Kasumi-1 (cell line): ENCODE measurements around the gene DNM2.
"Not testable (repeated sequence)": the region's sequence is repeated elsewhere in the genome, so short reads cannot be mapped to it uniquely, and the experiment has no call there.

Experiments
- DNase-seq, 2 experiments: peaks; one replicate each; lab custom pipeline; 2025; lab: John Stamatoyannopoulos, UW

DNM2 gene

DNA sequence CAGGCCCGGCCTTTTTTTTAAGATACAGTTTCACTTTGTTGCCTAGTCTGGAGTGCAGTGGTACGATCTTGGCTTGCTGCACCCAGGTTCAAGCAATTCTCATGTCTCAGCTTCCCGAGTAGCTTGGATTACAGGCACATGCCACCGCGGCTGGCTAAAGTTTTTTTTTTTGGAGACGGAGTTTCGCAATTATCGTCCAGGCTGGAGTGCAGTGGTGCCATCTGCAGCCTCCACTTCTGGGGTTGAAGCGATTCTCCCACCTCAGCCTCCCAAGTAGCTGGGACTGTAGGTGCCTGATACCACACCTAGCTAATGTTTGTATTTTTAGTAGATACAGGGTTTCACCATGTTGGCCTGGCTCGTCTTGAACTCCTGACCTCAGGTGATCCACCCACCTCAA is 148.6 kb downstream of the DNM2 start:
- no peak for DNase-seq

DNA sequence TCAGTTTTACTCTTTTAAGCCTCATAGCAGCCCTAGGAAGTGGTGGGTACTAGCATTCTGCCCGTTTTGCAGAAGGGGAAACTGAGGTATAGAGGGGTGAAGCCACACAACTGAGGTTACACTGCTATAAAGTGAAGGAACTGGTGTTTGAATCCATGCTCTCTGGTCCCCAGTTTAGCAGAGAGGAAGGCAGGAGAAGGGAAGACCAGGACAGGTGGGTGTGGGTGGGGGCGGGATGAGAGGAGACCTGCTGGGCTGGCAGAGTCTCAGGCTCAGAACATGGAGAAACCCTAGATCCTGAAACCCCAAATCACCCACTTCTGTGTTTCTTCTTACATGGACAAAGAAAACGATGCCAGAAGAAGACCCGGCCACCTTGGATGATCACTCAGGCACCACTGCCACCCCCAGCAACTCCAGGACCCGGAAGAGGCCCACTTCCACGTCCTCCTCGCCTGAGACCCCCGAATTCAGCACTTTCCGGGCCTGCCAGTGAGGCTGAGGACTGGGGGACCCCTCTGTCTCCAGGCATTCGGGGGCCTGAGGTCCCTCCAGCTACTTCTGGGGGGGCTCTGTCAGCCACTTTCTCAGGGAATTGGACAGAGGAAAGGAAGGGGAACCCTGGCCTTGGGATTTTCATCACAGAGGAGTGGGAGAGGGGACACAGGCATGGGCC is 151.1 kb downstream of the DNM2 start:
- no peak for DNase-seq

- not testable (repeated sequence) for DNase-seq
These were observed 152.0 kb downstream of the DNM2 start for GRCh38 chr19:10869872-10870311.

GRCh38 chr19:10870501-10870954 is 152.6 kb downstream of the DNM2 start:
- DNase-seq: no peak

DNA sequence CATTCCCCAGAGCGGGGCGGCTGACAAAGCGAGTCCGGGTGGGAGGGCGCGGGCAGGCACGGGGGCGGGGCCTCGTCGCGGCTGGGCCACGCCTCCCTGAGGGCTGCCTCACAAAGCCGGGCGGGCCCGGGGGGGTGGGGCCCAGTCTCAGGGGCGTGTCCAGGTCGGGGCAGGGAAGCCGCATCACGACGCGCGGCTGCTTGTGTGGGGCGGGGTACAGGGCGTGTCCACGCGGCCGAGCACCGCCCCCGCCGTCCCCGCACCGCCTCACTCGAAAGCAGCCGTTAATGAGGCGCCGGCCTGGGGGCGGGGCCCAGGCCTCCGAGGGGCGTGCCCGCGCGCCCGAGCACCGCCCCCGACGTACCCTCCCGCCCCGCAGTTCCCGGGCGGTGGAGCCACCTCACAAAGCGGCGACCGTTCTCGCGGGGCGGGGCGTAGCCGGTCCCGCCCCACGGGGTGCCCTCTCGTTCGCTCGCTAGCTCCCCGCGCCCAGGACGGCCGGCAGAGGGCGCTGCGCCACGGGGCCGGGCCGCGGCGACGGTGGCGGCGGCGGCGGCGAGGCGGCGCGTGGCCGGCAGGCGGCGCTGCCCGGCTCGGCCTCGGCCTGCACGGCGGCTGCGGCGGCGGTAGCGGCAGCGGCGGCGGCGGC is 153.2 kb downstream of the DNM2 start, which contains the start of gene CARM1:
Gene CARM1, plus strand, starts transcription at position 599 of the 649 bp plus-strand sequence. CDS start 150 bp downstream, outside the sequence.
- DNase-seq: peak; percentile 95 to 98

- DNase-seq: peak; percentile 8 to 26
These were observed 154.0 kb downstream of the DNM2 start for GRCh38 chr19:10871711-10872545.

DNA sequence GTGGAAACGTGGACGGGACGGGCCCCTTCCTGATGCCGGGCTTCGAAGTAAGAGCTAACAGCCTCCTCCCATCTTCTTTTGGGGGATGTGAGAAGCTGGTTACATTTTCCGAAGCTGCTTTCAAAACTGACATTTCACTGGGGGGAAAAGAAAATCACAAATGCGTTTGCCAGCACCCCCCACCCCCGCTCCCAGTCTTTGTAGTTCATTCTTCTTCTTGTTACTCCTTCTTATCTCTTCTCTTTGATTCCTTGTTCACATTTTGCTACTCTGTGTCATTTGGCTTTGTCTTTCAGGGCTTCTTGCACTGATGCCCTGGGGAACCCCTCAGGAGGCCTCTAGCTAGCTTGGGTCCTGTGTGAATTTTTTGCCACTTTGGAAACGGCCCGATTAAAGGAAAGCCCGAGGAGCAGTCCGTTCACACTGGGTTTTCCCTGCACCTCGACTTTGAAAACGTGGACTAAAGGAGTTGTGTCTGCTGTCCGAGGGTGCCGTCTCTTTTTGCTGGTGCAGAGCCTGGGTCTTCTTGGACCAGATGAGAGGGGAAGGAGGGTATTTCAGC is 154.7 kb downstream of the DNM2 start:
- no peak for DNase-seq

- no peak for DNase-seq
These were observed 156.1 kb downstream of the DNM2 start for GRCh38 chr19:10874024-10874423.

DNA sequence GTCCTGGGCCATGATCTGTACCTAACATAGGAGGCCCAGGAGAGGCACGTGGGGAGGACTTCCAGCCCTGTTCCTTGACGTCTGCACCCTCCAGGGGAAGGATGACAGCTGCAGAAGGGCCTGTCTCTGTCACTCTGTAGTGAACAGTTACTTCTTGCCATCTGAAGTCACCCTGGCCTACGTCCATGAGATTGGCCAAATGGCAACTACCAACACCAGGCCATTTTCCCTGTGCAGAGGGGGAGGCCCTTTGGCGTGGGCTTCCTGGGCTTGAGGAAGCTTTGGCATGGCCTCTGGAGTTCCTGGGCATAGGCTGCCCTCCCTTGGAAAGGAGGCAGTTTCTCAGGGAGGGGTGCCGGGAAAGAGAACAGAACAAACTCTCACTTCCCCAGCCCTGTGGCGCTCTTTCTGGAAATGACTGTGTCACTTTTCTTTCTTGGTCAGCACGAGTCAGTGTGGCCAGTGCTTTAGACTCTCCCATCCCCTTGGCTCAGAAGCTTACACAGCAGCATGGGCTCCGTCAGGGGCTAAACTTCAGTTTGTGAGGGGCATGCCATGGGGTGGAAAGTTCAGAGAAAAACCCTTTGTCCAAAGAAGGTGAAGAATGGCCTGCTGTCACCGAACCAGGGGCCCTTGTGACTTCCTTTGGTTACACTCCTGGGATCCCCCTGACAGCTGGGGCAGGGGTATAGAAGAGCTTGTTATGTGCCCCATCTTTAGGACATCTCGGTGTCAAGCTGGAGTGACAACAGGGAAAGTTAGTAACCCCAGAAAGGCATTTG is 158.8 kb downstream of the DNM2 start:
- DNase-seq: no peak

DNA sequence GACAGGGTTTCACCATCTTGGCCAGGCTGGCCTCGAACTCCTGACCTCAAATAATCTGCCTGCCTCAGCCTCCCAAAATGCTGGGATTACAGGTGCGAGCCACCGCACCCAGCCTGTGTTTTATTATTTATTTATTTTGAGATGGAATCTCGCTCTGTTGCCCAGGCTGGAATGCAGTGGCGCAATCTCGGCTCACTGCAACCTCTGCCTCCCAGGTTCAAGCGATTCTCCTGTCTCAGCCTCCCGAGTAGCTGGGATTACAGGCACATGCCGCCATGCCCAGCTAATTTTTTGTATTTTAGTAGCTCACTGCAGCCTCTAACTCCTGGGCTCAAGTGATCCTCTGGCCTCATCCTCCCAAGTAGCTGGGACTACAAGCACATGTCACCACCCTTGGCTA is 159.7 kb downstream of the DNM2 start:
- DNase-seq: not testable (repeated sequence)

DNA sequence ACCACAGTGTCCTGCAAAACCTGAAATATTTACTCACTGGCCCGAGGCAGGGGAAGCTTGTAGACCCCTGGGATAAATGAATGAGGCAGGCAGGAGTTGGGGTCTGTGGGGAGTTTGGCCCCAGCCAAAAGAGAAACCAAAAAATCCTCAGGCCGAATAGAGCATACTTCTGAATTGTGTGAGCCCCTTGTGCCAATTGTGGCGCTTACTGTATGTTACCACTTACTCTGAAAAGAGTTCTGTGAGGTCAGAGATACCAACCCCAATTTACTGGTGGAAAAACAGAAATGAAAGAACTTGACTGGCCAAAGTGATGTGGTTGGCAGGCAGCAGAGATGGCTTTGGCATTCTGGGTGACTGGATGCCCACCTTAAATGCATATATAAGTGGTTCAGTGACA is 160.4 kb downstream of the DNM2 start:
- no peak for DNase-seq
